Germinal center (tissue), 1 donor: ENCODE data around the gene ACBD4.
"Not testable (repeated sequence)": the region's sequence is repeated elsewhere in the genome, so short reads cannot be mapped to it uniquely, and the experiment has no call there.

Source experiments
- DNase-seq: peaks from one replicate; pipeline ENCODE4 v3.0.0; 2012; ENCODE audit warnings: mixed read lengths, low spot score

ACBD4 gene

GRCh38 chr17:45119964-45120363, 15.5 kb upstream of the ACBD4 start:
- no peak for DNase-seq

- DNase-seq, result no peak
Observed at GRCh38 chr17:45120558-45120957, 14.9 kb upstream of the ACBD4 start.

GRCh38 chr17:45121055-45121454, 14.4 kb upstream of the ACBD4 start:
- DNase-seq, result no peak

- no peak for DNase-seq
Observed at GRCh38 chr17:45123076-45123770, 12.3 kb upstream of the ACBD4 start.

GRCh38 chr17:45123930-45124796, 11.3 kb upstream of the ACBD4 start:
- DNase-seq, result no peak

GRCh38 chr17:45124797-45125122, 10.7 kb upstream of the ACBD4 start:
- not testable (repeated sequence) for DNase-seq

GRCh38 chr17:45125509-45125908, 10.0 kb upstream of the ACBD4 start:
- no peak for DNase-seq

- no peak for DNase-seq
Observed at GRCh38 chr17:45127207-45127547, 8.3 kb upstream of the ACBD4 start.

- no peak for DNase-seq
Observed at GRCh38 chr17:45127548-45128300, 7.8 kb upstream of the ACBD4 start.

- DNase-seq, result no peak
Observed at GRCh38 chr17:45128331-45128730, 7.2 kb upstream of the ACBD4 start.

- no peak for DNase-seq
Observed at GRCh38 chr17:45128989-45129388, 6.5 kb upstream of the ACBD4 start.

GRCh38 chr17:45129426-45129939, 6.0 kb upstream of the ACBD4 start:
- DNase-seq, result no peak

GRCh38 chr17:45129940-45130680, 5.4 kb upstream of the ACBD4 start:
- no peak for DNase-seq

GRCh38 chr17:45130681-45131615, 4.5 kb upstream of the ACBD4 start:
- DNase-seq, result no peak

GRCh38 chr17:45131616-45132319, 3.7 kb upstream of the ACBD4 start:
- DNase-seq, result peak; percentile 49

GRCh38 chr17:45132320-45132571, 3.2 kb upstream of the ACBD4 start, which contains the start of gene PLCD3:
PLCD3 (minus strand) TSS chr17:45132515; CDS start chr17:45132410, 105 bp downstream.
- DNase-seq, result no peak

GRCh38 chr17:45132572-45133463, 2.7 kb upstream of the ACBD4 start:
- peak; percentile 93 for DNase-seq

- DNase-seq, result no peak
Observed at GRCh38 chr17:45135978-45136791, 698 bp downstream of the ACBD4 start.
